Measurements from ENCODE around the gene TMEM63A.

GRCh38 chr1:225881081-225881958 lies 860 bp downstream of the TMEM63A start:
- TF ChIP-seq CTCF (IDR thresholded peaks at IDR 0.05) (no peak), HOXB13 (CRISPR knock-in tag; IDR thresholded peaks at IDR 0.05; ENCODE audit: low read depth) (no peak), KDM5A (IDR thresholded peaks at IDR 0.05) (no peak), POLR2A (IDR thresholded peaks at IDR 0.05; ENCODE audit: low read length) (no peak), E2F6 (IDR thresholded peaks at IDR 0.05; ENCODE audit: borderline replicate concordance, low read depth) (no peak)
